HG03565 (cell line): Measurements from ENCODE around the gene CFAP298.
A peak's percentile ranks its signal among the peaks of the same experiment; 100 is the strongest.
"Not testable (repeated sequence)": the region's sequence is repeated elsewhere in the genome, so short reads cannot be mapped to it uniquely, and the experiment has no call there.

Source experiments
- ATAC-seq: cut with Tn5 transposase; IDR thresholded peaks from one replicate; pipeline ENCODE4 v1.9.1; 2021; ENCODE audit warnings: mild to moderate bottlenecking, moderate library complexity; ENCODE audit not compliant: unreplicated experiment

Gene CFAP298

GRCh38 chr21:32569261-32570230, 42.6 kb downstream of the CFAP298 start:
- ATAC-seq: peak; percentile 81

- ATAC-seq: no peak
These were observed 44.6 kb downstream of the CFAP298 start for GRCh38 chr21:32567626-32568025.

DNA sequence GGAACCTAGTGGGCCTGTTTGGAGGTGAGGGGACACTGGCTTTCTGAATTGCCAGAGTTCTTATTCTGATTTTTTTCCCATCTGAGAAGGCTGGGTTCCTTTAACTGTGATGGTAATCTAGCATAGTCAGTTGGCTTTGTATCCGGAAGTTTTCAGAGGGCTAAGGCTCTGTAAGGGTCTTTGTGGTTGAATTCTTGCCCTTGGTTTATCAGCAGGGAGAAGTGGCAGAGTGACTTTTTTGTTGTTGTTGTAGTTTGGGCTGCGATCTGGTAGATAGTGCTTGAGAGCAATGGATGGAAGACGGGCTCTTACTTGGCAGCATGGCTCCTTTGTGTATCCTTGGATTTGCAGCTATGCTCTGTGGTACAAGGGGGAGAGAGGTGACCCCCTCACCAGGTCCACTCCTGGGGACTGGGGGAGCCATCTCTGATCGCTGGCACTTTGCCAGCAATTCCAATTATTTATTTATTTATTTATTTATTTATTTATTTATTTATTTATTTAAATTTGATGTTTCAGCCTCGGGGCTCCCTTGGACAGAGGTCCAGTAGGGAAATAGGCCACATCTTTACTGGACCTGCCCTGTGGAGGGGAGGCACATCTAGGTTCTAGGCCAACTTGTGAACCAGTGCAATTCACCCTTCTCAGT, 45.3 kb downstream of the CFAP298 start:
- no peak for ATAC-seq

DNA sequence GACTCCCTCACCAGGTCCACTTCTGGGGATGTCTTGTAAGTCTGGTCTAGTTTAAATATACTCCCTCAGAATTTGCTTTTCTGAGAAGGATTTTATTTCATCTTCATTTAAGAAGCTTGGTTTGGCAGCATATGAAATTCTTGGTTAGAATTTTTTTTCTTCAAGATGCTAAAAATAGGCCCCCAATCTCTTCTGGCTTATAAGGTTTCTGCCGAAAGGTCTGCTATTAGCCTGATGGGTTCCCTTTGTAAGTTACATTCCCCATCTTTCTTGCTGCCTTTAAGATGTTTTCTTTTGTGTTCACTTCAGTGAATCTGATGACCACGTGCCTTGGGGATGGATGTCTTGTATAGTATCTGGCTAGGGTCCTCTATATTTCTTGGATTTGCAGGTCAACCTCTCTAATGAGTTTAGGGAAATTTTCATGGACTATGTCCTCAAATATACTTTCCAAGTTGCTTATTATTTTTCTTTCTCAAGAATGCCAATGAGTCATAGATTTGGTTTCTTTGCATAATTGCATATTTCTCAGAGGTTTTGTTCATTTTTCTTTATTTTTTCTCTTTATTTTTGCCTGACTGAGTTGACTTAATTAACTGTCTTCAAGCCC, 46.2 kb downstream of the CFAP298 start:
- no peak for ATAC-seq

- ATAC-seq: no peak
These were observed 49.3 kb downstream of the CFAP298 start for GRCh38 chr21:32562915-32563314.

DNA sequence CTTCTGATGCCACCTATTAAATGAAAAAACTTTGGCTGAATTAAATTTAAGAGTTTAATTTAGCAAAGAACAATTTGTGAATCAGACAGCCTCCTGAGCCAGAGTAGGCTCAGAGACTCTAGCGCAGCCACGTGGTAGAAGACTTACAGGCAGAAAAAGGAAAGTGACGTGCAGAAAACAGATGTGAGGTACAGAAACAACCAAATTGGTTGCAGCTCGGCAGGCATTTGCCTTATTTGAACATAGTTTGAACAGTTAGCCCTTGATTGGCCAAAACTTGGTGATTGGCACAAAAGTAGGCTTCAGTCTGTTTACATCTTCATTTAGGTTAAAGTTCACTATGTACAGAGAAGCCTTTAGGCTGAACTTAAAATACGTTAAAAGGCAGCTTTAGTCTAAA, 49.8 kb downstream of the CFAP298 start:
- no peak for ATAC-seq

DNA sequence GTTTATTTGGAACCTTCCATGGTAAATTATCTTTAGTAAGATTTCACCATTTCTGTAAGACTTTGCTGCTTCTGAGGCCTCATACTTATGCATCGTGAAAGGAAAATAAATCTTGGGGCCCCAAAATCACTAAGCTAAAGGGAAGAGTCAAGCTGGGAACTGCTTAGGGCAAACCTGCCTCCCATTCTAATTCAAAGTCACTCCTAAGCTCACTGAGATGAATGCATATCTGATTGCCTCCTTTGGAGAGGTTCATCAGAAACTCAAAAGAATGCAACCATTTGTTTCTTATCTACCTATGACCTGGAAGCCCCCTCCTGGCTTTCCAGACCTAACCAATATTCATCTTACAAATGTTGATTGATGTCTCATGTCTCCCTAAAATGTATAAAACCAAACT, 50.7 kb downstream of the CFAP298 start:
- not testable (repeated sequence) for ATAC-seq

DNA sequence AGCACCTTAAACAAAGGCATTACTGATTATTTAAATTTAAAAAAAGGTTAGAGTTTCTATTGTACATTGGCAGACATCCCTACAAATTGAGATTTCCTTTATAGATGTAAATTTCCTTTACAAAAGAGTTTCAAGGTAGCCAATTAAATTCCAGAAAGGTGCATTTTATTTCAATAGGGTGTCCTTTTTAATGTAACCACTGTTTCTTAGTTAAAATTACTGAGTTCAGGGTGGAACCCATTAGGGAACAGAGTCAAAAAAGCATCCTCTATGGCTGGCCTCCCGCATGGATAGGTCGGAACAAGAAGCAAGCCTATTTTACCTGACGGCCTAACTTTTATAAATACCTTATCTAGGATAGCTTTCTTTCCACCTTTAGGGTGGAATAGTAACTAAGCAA, 51.3 kb downstream of the CFAP298 start:
- no peak for ATAC-seq

- ATAC-seq: no peak
These were observed 53.1 kb downstream of the CFAP298 start for GRCh38 chr21:32559006-32559610.

- no peak for ATAC-seq
These were observed 54.1 kb downstream of the CFAP298 start for GRCh38 chr21:32558106-32558505.

DNA sequence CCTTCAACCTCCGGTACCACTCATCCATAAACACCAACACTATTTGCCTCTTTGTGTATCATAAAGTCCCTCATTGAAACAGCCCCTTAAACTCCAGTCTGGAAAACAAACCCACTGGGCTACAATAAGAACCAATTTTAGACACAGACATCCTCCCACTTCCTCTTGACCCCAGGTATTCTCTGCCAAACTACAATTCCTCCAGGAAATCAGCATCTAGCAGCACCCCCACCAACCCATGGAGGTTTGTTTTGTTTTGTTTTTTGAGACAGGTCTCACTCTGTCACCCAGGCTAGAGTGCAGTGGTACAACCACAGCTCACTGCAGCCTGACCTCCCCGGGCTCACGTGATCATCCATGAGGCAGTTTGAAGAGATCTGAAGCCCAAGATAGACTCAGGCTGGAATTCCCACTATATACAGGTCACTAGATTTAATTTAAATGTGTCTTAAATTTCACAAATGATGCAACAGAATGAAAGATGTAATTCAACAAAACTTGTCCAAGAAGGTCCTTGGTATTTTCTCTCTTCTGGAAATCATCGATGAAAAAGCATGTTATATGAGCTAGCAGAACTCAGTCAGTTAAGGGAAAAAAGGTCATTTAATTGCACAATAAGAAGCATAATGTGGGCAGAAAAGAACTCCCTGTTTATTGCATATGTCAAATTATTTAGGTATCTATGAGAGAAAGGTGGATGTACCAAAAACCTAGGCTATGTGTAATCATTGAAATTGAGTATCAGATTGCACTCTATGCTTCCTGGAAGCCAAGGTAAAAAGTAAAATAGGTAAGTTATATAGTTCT, 57.1 kb downstream of the CFAP298 start:
- ATAC-seq: no peak

- no peak for ATAC-seq
These were observed 62.3 kb downstream of the CFAP298 start for GRCh38 chr21:32549886-32550285.

DNA sequence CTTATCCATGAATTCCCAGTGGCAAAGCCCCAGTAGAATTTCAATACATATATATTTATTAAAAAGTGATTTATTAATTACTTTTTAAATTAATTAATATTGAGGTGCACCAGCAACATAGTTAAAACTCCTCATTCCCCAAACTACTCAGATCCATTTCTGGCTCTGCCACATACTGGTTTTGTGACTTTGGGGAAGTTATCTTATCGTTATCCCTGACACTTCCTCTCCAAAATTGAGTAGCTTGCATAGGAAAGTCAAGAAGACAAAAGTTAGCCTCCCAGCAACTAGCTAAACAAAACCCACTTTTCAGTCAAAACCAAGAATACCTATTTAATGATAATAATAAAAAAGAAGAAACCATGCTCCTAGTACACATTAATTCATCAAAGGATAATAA, 62.7 kb downstream of the CFAP298 start:
- ATAC-seq: no peak
